Left ventricle myocardium inferior (tissue), 1 donor: ENCODE measurements around the gene AP3B2. TPM values are rescaled to one million over a fixed set of nuclear protein-coding genes. Genes with fewer than 3 reads are reported as not detected.

Experiments used
- DNase-seq: peaks from one replicate; pipeline ENCODE4 v3.0.0-alpha.2; 2020
- H3K27ac ChIP-seq: fragments of 200-600 bp; replicated peaks from 2 replicates; pipeline ENCODE4 v1.8.0; 2021
- H3K27me3 ChIP-seq: fragments of 200-600 bp; 2 replicates; pipeline ENCODE4 v1.8.0; 2021; ENCODE audit warnings: low read depth
- H3K36me3 ChIP-seq: fragments of 200-600 bp; 2 replicates; pipeline ENCODE4 v1.8.0; 2021
- H3K4me1 ChIP-seq: fragments of 200-600 bp; 2 replicates; pipeline ENCODE4 v1.8.0; 2021
- H3K4me3 ChIP-seq: fragments of 200-600 bp; 2 replicates; pipeline ENCODE4 v1.8.0; 2021; ENCODE audit warnings: mild to moderate bottlenecking, moderate library complexity
- H3K9me3 ChIP-seq: fragments of 200-600 bp; replicated peaks from 2 replicates; pipeline ENCODE4 v1.8.0; 2021
- CTCF ChIP-seq: fragments of 200-600 bp; IDR thresholded peaks from 2 replicates; pipeline ENCODE4 v1.8.0; 2021; ENCODE audit warnings: antibody characterized with exemption, mild to moderate bottlenecking, borderline replicate concordance
- intact Hi-C: fragments of 100-400 bp; cut with micrococcal nuclease; formaldehyde crosslinking; loops from one replicate; pipeline ENCODE4 v1.11.0; 2022
- total RNA-seq: library from RNA; stranded (reverse); fragmentation: NEBNext Ultra II Directional; extraction: Animal tissue kit (Norgen Biotek cat#: 25700); gene quantifications from one replicate; pipeline ENCODE4 v1.2.1, GENCODE V29; 2021
- donor health status: DM: no; HTN: yes; CAD: no; lungs with severe emphysema.

AP3B2 gene
- total RNA-seq, 1 donor from 2014 or later, result 0.80 TPM

- DNase-seq, result no peak
- no peak for TF ChIP-seq CTCF
- Histone ChIP-seq H3K36me3 (no peaks in the 10 kb centered on the region), H3K4me1 (no peaks in the 10 kb centered on the region), H3K4me3 (no peak overlapping the region), H3K27ac (no peak overlapping the region), H3K27me3 (peaks cover 93% of the 10 kb centered on the region), H3K9me3 (no peaks in the 10 kb centered on the region)
- intact Hi-C loops, result no loop called here
These were observed 69.0 kb downstream of the AP3B2 start for GRCh38 chr15:82640672-82641071.

GRCh38 chr15:82635798-82636197 is 73.9 kb downstream of the AP3B2 start:
- TF ChIP-seq CTCF, result no peak
- no peaks in the 10 kb centered on the region for H3K9me3 ChIP-seq

GRCh38 chr15:82630033-82630432 is 79.6 kb downstream of the AP3B2 start:
- no peak for DNase-seq
- H3K9me3 ChIP-seq, result no peaks in the 10 kb centered on the region
- H3K4me1 ChIP-seq, result no peaks in the 10 kb centered on the region
- no peaks in the 10 kb centered on the region for H3K36me3 ChIP-seq
- no peak for TF ChIP-seq CTCF
- no peak overlapping the region for H3K4me3 ChIP-seq
- H3K27me3 ChIP-seq, result peaks cover 34% of the 10 kb centered on the region
- intact Hi-C loops, result no loop called here
- H3K27ac ChIP-seq, result no peak overlapping the region

More at GRCh38 chr15:82635798-82636197, 73.9 kb downstream of the AP3B2 start:
- Histone ChIP-seq H3K36me3 (no peaks in the 10 kb centered on the region), H3K27ac (no peak overlapping the region), H3K4me3 (no peak overlapping the region), H3K4me1 (no peaks in the 10 kb centered on the region), H3K27me3 (peaks cover 78% of the 10 kb centered on the region)
- intact Hi-C loops, result no loop called here
- no peak for DNase-seq

- H3K27me3 ChIP-seq, result peaks cover 12% of the 10 kb centered on the region
- H3K27ac ChIP-seq, result no peak overlapping the region
- no peak overlapping the region for H3K4me3 ChIP-seq
- H3K36me3 ChIP-seq, result no peaks in the 10 kb centered on the region
- DNase-seq, result no peak
- intact Hi-C loops, result no loop called here
- H3K4me1 ChIP-seq, result no peaks in the 10 kb centered on the region
- no peaks in the 10 kb centered on the region for H3K9me3 ChIP-seq
- no peak for TF ChIP-seq CTCF
These were observed 84.5 kb downstream of the AP3B2 start for GRCh38 chr15:82625136-82625535.

- TF ChIP-seq CTCF, result no peak
- Histone ChIP-seq H3K36me3 (no peaks in the 10 kb centered on the region), H3K27ac (no peak overlapping the region), H3K9me3 (no peaks in the 10 kb centered on the region), H3K4me3 (no peak overlapping the region), H3K27me3 (peaks cover 12% of the 10 kb centered on the region), H3K4me1 (no peaks in the 10 kb centered on the region)
- DNase-seq, result no peak
- intact Hi-C loops, result no loop called here
These were observed 85.2 kb downstream of the AP3B2 start for GRCh38 chr15:82624438-82624837.

GRCh38 chr15:82624008-82624407 is 85.7 kb downstream of the AP3B2 start:
- no peaks in the 10 kb centered on the region for H3K36me3 ChIP-seq
- H3K4me3 ChIP-seq, result no peak overlapping the region
- H3K27ac ChIP-seq, result no peak overlapping the region
- TF ChIP-seq CTCF, result no peak
- intact Hi-C loops, result no loop called here
- H3K9me3 ChIP-seq, result no peaks in the 10 kb centered on the region
- no peak for DNase-seq
- H3K27me3 ChIP-seq, result peaks cover 12% of the 10 kb centered on the region
- H3K4me1 ChIP-seq, result no peaks in the 10 kb centered on the region
